Ovary (tissue), 9 donors: Measurements from ENCODE around the gene CCNA1. TPM values are rescaled to one million over a fixed set of nuclear protein-coding genes. Genes with fewer than 3 reads are reported as not detected.

Source experiments
- DNase-seq, 5 donors: peaks; one replicate each; pipeline ENCODE4 v3.0.0-alpha.2; 2019 to 2020
- H3K27ac ChIP-seq, 2 donors: fragments of 200-600 bp; one replicate each; pipeline versions ENCODE4 v1.5.1 to v1.8.0; 2019 to 2022
- H3K27me3 ChIP-seq: fragments of 200-600 bp; one replicate; pipeline ENCODE4 v1.8.0; 2022
- H3K36me3 ChIP-seq: fragments of 200-600 bp; sonication (generic); one replicate; pipeline ENCODE4 v1.5.1; 2019
- H3K4me1 ChIP-seq: one replicate; pipeline ENCODE4 v1.8.1; 2013; ENCODE audit warnings: mild to moderate bottlenecking, moderate library complexity; ENCODE audit not compliant: insufficient read depth
- H3K4me3 ChIP-seq: fragments of 200-600 bp; sonication (generic); one replicate; pipeline ENCODE4 v1.5.1; 2017
- H3K9me3 ChIP-seq, 2 donors: fragments of 200-600 bp in 1 of 2; sonication (generic) in 1 of 2; one replicate each; pipeline versions ENCODE4 v1.5.1 to v1.8.1; 2013 to 2019; ENCODE audit warnings: mild to moderate bottlenecking in 1 of 2, moderate library complexity in 1 of 2
- EP300 ChIP-seq: sonication (generic); formaldehyde crosslinking; IDR thresholded peaks from one replicate; pipeline ENCODE4 v1.6.1; 2017; ENCODE audit warnings: antibody characterized with exemption
- POLR2A ChIP-seq: fragments of 450-650 bp; IDR thresholded peaks from one replicate; pipeline ENCODE4 v1.6.1; 2017; ENCODE audit warnings: antibody characterized with exemption, mild to moderate bottlenecking, moderate library complexity
- WGBS, 3 donors: extraction: QIAGEN DNeasy Blood & Tissue Kit in 1 of 3; methylation state at CpG; one replicate each; pipeline versions ENCODE4 v1.1.5 to v1.1.7; 2013 to 2017; 5-methylcytosine and 5-hydroxymethylcytosine counted together
- intact Hi-C, 4 donors: fragments of 100-400 bp; cut with DNase I; formaldehyde crosslinking; loops; one replicate each; pipeline versions ENCODE4 v1.11.0 to v1.15.1; 2022 to 2023
- polyA plus RNA-seq, 2 donors: library from polyadenylated mRNA; stranded (reverse); fragments of 200-250 nt in 1 of 2; fragments of 350-450 nt in 1 of 2; fragmentation: Illumina TruSeq in 1 of 2; extraction: RNeasy Lipid Tissue Mini Kit (QIAGEN cat#74804) in 1 of 2; gene quantifications; one replicate each; pipeline ENCODE4 v1.2.3, GENCODE V29; 2013 to 2014
- total RNA-seq, 7 donors: library from RNA; depleted of rRNA in 2 of 7; stranded (reverse); fragments of >200 nt in 2 of 7; fragmentation: NEBNext Ultra II Directional in 3 of 7; extraction: Animal tissue kit (Norgen Biotek cat#: 25700) in 3 of 7; gene quantifications; one replicate each; pipeline versions ENCODE4 v1.1.0 to v1.2.4, GENCODE V29; 2016 to 2023
- TF ChIP-seq, protein P1 (sequence below), 3 donors: fragments of 450-650 bp in 2 of 3; fragments of 200-600 bp in 1 of 3; IDR thresholded peaks; one replicate each; pipeline versions ENCODE4 v1.5.1 to v1.8.0; 2016 to 2022; ENCODE audit warnings: antibody characterized with exemption in 3 of 3, mild to moderate bottlenecking in 1 of 3
- donor health status: DM: no; HTN: no; CAD: no; lungs with moderate emphysema.
- donor health status: DM: no; HTN: no; CAD: no.
- donor health status: Bipolar disorder and iron deficiency.
- donor health status: DM: yes; HTN: yes; CAD: no.
- donor health status: DM: no; HTN: no; CAD: no.
- donor health status: DM: yes; HTN: yes; CAD: no.

Gene CCNA1
- total and polyA plus RNA-seq, 9 donors, result 0.13 to 12.5 (median 1.1) TPM; not detected in 2

DNA sequence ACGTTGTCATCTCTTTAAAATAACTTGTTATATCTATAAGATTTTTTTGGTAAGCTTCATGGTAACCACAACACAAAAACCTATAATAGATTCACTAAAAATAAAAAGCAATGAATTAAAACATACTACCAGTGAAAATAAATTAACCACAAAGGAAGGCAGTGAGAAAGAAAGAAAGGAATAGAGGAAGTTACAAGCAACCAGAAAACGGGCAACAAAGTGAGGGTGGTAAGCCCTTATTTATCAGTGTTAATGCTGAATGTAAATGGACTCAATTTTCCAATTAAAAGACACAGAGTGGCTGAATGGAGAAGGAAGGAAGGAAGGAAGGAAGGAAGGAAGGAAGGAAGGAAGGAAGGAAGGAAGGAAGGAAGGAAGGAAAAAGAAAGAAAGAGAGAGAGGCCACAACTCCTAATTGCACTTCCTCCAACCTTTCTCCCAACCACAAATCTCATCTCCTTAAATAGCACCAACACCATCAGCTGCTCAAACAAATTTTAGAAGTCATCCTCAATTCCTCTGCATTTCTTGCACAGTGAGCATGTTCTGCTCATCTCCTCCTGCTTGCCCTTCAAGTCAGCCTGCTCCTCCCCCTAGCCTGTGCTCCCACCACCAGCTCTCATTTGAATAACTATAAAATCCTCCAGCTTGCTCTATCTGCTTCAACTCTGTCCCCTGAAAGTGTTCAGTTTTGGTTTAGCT, 48.6 kb downstream of the CCNA1 start:
- Histone ChIP-seq H3K27ac (no peak overlapping the region), H3K9me3 (no peaks in the 10 kb centered on the region), H3K27me3 (no peaks in the 10 kb centered on the region), H3K36me3 (no peaks in the 10 kb centered on the region), H3K4me1 (no peaks in the 10 kb centered on the region), H3K4me3 (no peak overlapping the region)
- DNase-seq, result no peak
- TF ChIP-seq POLR2A (no peak), EP300 (no peak)
- TF ChIP-seq, protein P1, sequence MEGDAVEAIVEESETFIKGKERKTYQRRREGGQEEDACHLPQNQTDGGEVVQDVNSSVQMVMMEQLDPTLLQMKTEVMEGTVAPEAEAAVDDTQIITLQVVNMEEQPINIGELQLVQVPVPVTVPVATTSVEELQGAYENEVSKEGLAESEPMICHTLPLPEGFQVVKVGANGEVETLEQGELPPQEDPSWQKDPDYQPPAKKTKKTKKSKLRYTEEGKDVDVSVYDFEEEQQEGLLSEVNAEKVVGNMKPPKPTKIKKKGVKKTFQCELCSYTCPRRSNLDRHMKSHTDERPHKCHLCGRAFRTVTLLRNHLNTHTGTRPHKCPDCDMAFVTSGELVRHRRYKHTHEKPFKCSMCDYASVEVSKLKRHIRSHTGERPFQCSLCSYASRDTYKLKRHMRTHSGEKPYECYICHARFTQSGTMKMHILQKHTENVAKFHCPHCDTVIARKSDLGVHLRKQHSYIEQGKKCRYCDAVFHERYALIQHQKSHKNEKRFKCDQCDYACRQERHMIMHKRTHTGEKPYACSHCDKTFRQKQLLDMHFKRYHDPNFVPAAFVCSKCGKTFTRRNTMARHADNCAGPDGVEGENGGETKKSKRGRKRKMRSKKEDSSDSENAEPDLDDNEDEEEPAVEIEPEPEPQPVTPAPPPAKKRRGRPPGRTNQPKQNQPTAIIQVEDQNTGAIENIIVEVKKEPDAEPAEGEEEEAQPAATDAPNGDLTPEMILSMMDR (IDR thresholded peaks at IDR 0.05), result no peak
- 60 to 74% (median 74%) methylated on average over 2 of the region's 2 CpGs for WGBS, 3 donors
- intact Hi-C loops, result no loop called here

DNA sequence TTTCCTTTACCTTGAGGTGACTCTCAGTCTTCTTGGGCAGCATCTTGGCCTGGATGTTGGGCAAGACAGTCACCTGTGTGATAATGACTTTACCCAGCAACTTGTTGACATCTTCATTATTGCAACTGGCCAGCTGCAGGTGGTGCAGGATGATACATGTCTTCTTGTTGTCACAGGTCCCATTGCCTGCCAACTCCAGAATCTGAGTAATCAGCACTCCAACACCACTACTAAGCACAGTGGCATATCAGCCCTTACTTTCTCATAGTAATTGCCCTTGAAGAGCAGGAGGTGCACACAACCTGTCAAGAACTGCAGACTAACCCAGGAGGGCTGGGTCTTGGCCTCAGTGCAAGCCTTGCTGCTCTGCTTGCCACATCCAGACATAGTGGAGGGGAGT, 57.8 kb downstream of the CCNA1 start:
- no peak for DNase-seq
- no peak overlapping the region for H3K27ac ChIP-seq
- no peaks in the 10 kb centered on the region for H3K9me3 ChIP-seq
- H3K36me3 ChIP-seq, result no peaks in the 10 kb centered on the region
- H3K4me3 ChIP-seq, result no peak overlapping the region
- intact Hi-C loops, result loop anchor here in 1 of 4 donors (10.0 kb wide), 1 partner anchor 105 kb away; no protein-coding TSS in a partner anchor
- H3K4me1 ChIP-seq, result no peaks in the 10 kb centered on the region
- H3K27me3 ChIP-seq, result no peaks in the 10 kb centered on the region
- TF ChIP-seq EP300, result no peak
- no peak for TF ChIP-seq POLR2A
- TF ChIP-seq, protein P1 (IDR thresholded peaks at IDR 0.05), result no peak

Other genes starting within 250 kb of the CCNA1 start
- gene SOHLH2, start 217.9 kb upstream of the CCNA1 start, total RNA-seq, result under 1 TPM in 4 of 7 donors, not detected in 3; 0.11 to 0.67 (median 0.21) TPM
- 1 to 10 TPM in 1 of 2 donors, under 1 TPM in 1; 0.62 to 1.0 TPM for gene SOHLH2, start 217.9 kb upstream of the CCNA1 start, polyA plus RNA-seq
- gene CCDC169, start 134.7 kb upstream of the CCNA1 start, total RNA-seq, result 1 to 10 TPM in 3 of 7 donors, under 1 TPM in 3, not detected in 1; 0.24 to 1.4 (median 0.97) TPM
- 1 to 10 TPM in 1 of 2 donors, under 1 TPM in 1; 0.39 to 2.7 TPM for gene CCDC169, start 134.7 kb upstream of the CCNA1 start, polyA plus RNA-seq
- gene SPART, start 86.1 kb upstream of the CCNA1 start, total RNA-seq, result 100 to 1,000 TPM in 3 of 7 donors, 10 to 100 TPM in 4; 59.5 to 141 (median 98.1) TPM
- gene SPART, start 86.1 kb upstream of the CCNA1 start, polyA plus RNA-seq, result 100 to 1,000 TPM in 1 of 2 donors, 10 to 100 TPM in 1; 77.2 to 129 TPM
- 10 to 100 TPM in 3 of 7 donors, 1 to 10 TPM in 3, under 1 TPM in 1; 0.68 to 65.1 (median 3.3) TPM for gene SERTM1, start 241.5 kb downstream of the CCNA1 start, total RNA-seq
- gene SERTM1, start 241.5 kb downstream of the CCNA1 start, polyA plus RNA-seq, result 10 to 100 TPM in 1 of 2 donors, 1 to 10 TPM in 1; 1.7 to 13.9 TPM